HG03039 (cell line): ENCODE measurements around the gene PRKACB.
"Not testable (repeated sequence)": the region's sequence is repeated elsewhere in the genome, so short reads cannot be mapped to it uniquely, and the experiment has no call there.

Source experiments
- ATAC-seq: cut with Tn5 transposase; IDR thresholded peaks from one replicate; pipeline ENCODE4 v1.9.1; 2021; ENCODE audit warnings: mild to moderate bottlenecking, moderate library complexity; ENCODE audit not compliant: unreplicated experiment

PRKACB gene

GRCh38 chr1:84265867-84266266, 121.8 kb downstream of the PRKACB start:
- ATAC-seq = no peak

GRCh38 chr1:84266748-84267147, 122.7 kb downstream of the PRKACB start:
- ATAC-seq = no peak

- no peak for ATAC-seq
Measured at GRCh38 chr1:84267476-84267875, 123.4 kb downstream of the PRKACB start.

- ATAC-seq = no peak
Measured at GRCh38 chr1:84268346-84268745, 124.3 kb downstream of the PRKACB start.

GRCh38 chr1:84269306-84269705, 125.2 kb downstream of the PRKACB start:
- no peak for ATAC-seq

- ATAC-seq = peak; percentile 96
Measured at GRCh38 chr1:84271441-84272151, 127.5 kb downstream of the PRKACB start.

GRCh38 chr1:84272401-84272800, 128.3 kb downstream of the PRKACB start:
- ATAC-seq = no peak

- no peak for ATAC-seq
Measured at GRCh38 chr1:84277343-84278059, 133.4 kb downstream of the PRKACB start.

- ATAC-seq = no peak
Measured at GRCh38 chr1:84278905-84279304, 134.8 kb downstream of the PRKACB start.

- ATAC-seq = no peak
Measured at GRCh38 chr1:84280912-84281311, 136.8 kb downstream of the PRKACB start.

GRCh38 chr1:84282780-84283333, 138.8 kb downstream of the PRKACB start:
- no peak for ATAC-seq

- no peak for ATAC-seq
Measured at GRCh38 chr1:84283381-84283780, 139.3 kb downstream of the PRKACB start.

GRCh38 chr1:84286071-84286470, 142.0 kb downstream of the PRKACB start:
- ATAC-seq = no peak

GRCh38 chr1:84287389-84287788, 143.3 kb downstream of the PRKACB start:
- ATAC-seq = not testable (repeated sequence)
